Measurements from ENCODE around the gene PLD4. TPM values are rescaled to one million over a fixed set of nuclear protein-coding genes. Genes with fewer than 3 reads are reported as not detected.
"Not testable (repeated sequence)": the region's sequence is repeated elsewhere in the genome, so short reads cannot be mapped to it uniquely, and the experiment has no call there.

PLD4 gene
- total RNA-seq, 2 experiments from 2014 or later, result not detected

DNA sequence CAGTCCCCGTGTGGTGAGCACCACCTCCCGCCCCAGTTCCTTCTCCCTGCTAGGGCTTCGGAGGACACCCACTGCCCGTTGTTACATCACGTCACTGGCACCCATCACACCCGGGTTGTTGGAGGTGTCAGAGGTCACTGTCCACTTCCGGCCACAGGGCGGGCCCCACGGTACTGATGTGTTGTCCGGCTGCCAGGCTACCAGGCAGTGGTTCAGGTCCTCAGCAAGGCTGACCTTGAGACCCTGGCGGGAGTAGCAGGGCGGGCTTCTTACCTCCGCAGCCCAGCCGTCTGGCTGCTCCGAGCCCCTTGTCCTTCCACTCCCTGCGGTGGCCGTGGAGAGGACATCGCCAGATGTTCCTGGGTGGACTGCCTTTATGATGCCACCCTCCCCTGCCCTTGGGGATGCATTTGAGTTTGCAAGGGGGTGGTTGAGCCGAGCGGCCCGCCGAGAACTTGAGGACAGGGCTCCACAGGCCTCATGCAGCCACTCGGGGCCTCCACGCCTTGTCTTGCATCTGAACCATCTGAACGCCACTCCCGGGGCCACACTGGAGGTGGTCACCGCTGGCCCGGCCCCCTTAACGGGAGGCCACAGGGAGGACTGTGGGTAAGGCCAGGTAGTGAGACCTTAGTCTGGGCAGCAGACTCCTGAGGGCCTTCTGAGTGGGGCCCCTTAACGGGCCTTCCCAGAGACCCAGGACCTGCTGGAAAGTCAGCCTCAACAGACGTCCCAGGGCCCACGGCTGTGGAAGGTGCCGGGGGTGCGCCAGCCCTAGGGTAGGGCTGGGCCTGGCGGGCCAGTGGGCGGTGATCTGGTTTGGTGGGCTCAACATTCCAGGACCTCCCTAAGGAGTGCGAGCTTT, 27.1 kb upstream of the PLD4 start:
- no peak for DNase-seq
- intact Hi-C loops (cut with micrococcal nuclease), result loop anchor here (5.0 kb wide), 1 partner anchor 80 kb away; the partner anchor contains the start of gene AHNAK2
- no peak overlapping the region for H3K27ac Mint-ChIP-seq
- H3K4me1 Mint-ChIP-seq (ENCODE audit: low read depth), result peaks cover 8% of the 10 kb centered on the region
- no peaks in the 10 kb centered on the region for H3K9me3 Mint-ChIP-seq
- peaks cover 1% of the 10 kb centered on the region for H3K27me3 Mint-ChIP-seq
- CTCF ChIA-PET, result interaction anchor here (0.8 to 1.5 kb wide), 4 partner anchors 11 to 148 kb away, joined by 3 to 5 read pairs (median 4); no protein-coding TSS in a partner anchor
- H3K4me3 Mint-ChIP-seq, result no peak overlapping the region
- POLR2A ChIA-PET, result no interaction called here
- H3K36me3 Mint-ChIP-seq, result no peaks in the 10 kb centered on the region

DNA sequence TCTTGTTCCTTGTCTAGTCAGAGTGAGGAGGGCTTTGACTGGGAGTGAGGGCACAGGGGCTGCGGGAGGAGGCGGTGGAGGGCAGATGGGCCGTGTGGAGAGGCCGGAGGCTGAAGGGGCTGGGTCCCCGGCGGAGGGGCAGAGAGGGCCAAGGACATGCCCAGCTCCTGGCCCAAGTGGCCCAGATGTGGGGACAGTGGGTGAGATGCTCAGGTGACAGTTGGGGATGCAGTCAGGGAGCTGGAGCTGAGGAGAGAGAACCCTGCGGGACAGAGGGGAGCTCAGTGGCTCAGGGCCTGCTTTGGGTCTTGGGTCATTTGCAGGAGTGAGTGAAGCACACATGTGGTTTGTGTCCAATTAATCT, 26.5 kb upstream of the PLD4 start:
- Mint-ChIP-seq H3K4me3 (no peak overlapping the region), H3K9me3 (no peaks in the 10 kb centered on the region), H3K36me3 (no peaks in the 10 kb centered on the region), H3K27me3 (peaks cover 2% of the 10 kb centered on the region), H3K27ac (no peak overlapping the region), H3K4me1 (ENCODE audit: low read depth) (peaks cover 8% of the 10 kb centered on the region)
- POLR2A ChIA-PET, result no interaction called here
- CTCF ChIA-PET, result interaction anchor here (0.8 to 1.5 kb wide), 3 partner anchors 35 to 147 kb away, joined by 3 to 5 read pairs (median 4); no protein-coding TSS in a partner anchor
- DNase-seq, result no peak
- intact Hi-C loops (cut with micrococcal nuclease), result loop anchor here (5.0 kb wide), 1 partner anchor 79 kb away; the partner anchor contains the start of gene AHNAK2

DNA sequence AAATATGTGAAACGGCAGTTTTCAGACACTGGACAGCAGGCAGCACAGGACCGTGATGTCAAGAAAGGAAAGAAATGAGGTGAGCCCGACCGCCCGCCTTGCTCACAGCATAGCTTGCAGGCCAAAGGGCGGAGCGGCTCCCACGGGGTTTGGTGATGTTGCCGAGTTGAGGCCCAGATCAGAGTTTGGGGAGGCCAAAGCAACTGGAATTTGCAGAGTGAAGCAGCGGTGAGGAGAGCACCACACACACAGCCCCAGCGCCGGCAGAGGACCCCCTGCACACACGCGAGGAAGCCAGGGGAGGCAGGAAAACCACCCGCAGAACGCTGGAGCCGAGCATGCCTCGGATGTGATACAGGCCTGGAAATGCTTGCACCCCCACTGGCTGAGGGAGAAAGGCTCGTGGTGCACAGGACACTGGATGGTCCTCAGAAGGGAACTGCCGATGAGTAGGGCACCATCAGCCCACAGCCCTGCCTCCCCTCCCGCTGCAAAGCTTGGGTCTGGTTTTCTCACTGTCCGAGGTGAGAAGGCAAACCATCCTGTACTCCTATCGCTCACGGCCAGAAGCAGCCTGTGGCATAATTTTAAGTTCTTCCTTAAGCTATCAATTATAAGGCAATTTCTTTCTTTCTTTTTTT, 25.7 kb upstream of the PLD4 start:
- intact Hi-C loops (cut with micrococcal nuclease), result loop anchor here (5.0 kb wide), 1 partner anchor 78 kb away; the partner anchor contains the start of gene AHNAK2

DNA sequence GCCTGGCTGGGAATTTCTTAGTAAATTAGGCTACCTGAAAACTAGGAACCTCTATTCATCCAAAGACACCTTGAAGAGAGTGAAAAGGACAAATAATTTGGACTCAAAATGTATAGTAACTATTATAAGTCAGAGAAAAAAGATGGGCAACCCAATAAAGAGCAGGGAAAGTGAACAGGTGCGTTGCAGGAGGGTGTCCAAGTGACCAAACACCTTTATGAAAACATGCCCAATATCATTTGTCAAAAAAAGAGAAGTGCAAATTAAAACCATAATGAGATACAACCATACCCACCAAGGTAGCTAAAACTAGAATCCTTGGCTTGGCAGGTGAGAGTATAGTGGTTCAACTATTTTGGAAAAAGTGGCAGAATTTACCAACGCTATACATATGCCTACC, 24.9 kb upstream of the PLD4 start:
- POLR2A ChIA-PET, result no interaction called here

More for the DNA sequence above, 25.7 kb upstream of the PLD4 start:
- DNase-seq, result no peak
- Mint-ChIP-seq H3K9me3 (no peaks in the 10 kb centered on the region), H3K36me3 (no peaks in the 10 kb centered on the region), H3K27me3 (peaks cover 7% of the 10 kb centered on the region), H3K4me1 (ENCODE audit: low read depth) (peaks cover 8% of the 10 kb centered on the region), H3K4me3 (no peak overlapping the region), H3K27ac (no peak overlapping the region)
- CTCF ChIA-PET, result interaction anchor here (0.8 to 1.5 kb wide), 3 partner anchors 34 to 146 kb away, joined by 3 to 5 read pairs (median 4); no protein-coding TSS in a partner anchor
- POLR2A ChIA-PET, result no interaction called here

DNA sequence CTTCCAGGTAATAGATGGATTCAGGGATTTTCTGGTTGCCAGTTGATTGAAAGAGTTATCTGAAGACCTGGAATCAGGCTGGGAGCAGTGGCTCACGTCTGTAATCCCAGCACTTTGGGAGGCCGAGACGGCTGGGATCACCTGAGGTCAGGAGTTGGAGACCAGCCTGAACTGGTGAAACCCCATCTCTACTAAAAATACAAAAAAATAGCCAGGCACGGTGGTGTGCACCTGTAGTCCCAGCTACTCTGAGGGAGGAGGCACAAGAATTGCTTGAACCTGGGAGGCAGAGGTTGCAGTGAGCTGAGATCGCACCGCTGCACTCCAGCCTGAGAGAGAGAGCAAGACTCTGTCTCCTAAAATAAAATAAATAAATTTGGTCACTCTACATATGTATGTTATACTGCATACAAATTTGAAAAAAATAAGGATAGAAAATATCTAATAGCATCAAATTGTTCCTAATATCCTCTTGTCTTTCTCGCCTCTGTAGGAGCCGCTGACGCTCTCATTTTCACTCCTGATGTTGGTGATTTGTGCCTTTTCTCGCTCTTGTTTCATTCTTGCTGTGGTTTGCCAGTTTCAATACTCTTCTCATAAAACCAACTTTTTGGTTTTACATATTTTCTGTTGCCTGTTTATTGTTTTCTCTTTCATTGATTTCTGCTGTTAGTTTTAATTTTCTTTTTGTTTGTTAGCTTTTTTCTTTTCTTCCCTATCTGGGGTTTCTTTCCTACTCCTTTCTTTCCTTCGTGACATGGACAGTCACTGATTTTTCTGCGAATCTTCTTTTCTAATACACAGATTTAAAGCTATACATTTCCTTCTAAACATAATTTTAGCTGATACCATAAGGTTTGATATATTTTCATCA, 23.8 kb upstream of the PLD4 start:
- intact Hi-C loops (cut with micrococcal nuclease), result no loop called here
- no peak for DNase-seq
- peaks cover 16% of the 10 kb centered on the region for H3K27me3 Mint-ChIP-seq
- ChIA-PET CTCF (no interaction called here), POLR2A (no interaction called here)
- H3K36me3 Mint-ChIP-seq, result no peaks in the 10 kb centered on the region
- no peak overlapping the region for H3K27ac Mint-ChIP-seq
- peaks cover 8% of the 10 kb centered on the region for H3K4me1 Mint-ChIP-seq (ENCODE audit: low read depth)
- H3K4me3 Mint-ChIP-seq, result no peak overlapping the region
- no peaks in the 10 kb centered on the region for H3K9me3 Mint-ChIP-seq

More for the DNA sequence above, 24.9 kb upstream of the PLD4 start:
- no peak overlapping the region for H3K27ac Mint-ChIP-seq
- peaks cover 14% of the 10 kb centered on the region for H3K27me3 Mint-ChIP-seq
- H3K4me1 Mint-ChIP-seq (ENCODE audit: low read depth), result peaks cover 8% of the 10 kb centered on the region
- no peak overlapping the region for H3K4me3 Mint-ChIP-seq
- no peaks in the 10 kb centered on the region for H3K9me3 Mint-ChIP-seq
- DNase-seq, result no peak
- CTCF ChIA-PET, result interaction anchor here (0.8 to 1.0 kb wide), 2 partner anchors 12 to 120 kb away, joined by 3 to 4 read pairs; no protein-coding TSS in a partner anchor
- H3K36me3 Mint-ChIP-seq, result no peaks in the 10 kb centered on the region
- intact Hi-C loops (cut with micrococcal nuclease), result loop anchor here (5.0 kb wide), 1 partner anchor 78 kb away; the partner anchor contains the start of gene AHNAK2

DNA sequence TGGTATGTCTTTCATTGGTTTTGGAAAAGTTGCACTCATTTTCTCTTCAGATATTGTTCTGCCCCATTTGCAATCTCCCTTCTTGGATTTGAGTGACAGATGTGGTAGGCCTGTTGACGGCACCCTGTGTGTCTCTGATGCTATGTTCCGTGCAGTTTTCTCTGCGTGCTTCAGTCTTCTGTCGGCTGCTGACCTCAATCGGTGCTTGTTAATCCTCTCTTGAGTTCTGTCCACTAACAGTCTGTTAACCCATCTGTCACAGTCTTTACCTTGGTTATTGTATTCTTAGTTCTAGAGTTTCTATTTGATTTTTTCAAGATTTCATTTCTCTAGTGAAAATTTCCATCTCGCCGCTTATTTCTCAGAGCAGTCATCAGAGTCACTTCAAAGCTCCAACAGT, 20.7 kb upstream of the PLD4 start:
- no peaks in the 10 kb centered on the region for H3K36me3 Mint-ChIP-seq
- no peaks in the 10 kb centered on the region for H3K9me3 Mint-ChIP-seq
- ChIA-PET CTCF (no interaction called here), POLR2A (no interaction called here)
- no peak overlapping the region for H3K4me3 Mint-ChIP-seq
- no peak overlapping the region for H3K27ac Mint-ChIP-seq
- DNase-seq, result no peak
- intact Hi-C loops (cut with micrococcal nuclease), result no loop called here
- peaks cover 20% of the 10 kb centered on the region for H3K27me3 Mint-ChIP-seq
- peaks cover 4% of the 10 kb centered on the region for H3K4me1 Mint-ChIP-seq (ENCODE audit: low read depth)

DNA sequence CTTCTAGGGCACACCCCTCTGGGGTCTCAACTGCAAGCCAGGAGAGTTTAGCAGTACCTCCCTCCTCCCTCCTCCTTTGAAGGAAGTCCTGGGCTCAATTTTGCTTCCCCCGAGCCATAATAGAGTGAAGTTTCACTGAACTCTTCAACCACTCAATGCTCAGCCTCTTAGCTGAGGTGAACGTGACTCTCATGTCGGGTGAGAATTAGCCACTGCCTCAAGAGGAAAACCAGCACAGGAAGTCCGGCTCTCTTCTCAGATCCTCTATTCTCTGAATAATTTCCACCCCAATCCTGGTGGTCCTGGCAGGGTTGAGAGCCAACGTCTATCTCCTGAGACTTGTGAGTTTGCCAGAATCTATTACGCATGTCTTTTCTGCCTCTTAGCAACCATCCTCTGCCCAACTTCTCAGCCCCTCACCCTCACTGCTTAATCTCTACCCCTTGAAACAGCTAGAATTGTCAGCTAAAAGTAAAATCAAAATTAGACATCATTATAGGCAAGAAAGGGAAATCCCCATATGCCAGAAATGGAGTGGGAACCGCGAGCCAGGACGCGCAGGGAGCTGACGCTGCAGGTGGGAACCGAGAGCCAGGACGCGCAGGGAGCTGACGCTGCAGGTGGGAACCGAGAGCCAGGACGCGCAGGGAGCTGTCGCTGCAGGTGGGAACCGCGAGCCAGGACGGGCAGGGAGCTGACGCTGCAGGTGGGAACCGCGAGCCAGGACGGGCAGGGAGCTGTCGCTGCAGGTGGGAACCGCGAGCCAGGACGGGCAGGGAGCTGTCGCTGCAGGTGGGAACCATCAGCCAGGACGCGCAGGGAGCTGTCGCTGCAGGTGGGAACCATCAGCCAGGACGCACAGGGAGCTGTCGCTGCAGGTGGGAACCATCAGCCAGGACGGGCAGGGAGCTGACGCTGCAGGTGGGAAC, 19.8 kb upstream of the PLD4 start:
- POLR2A ChIA-PET, result interaction anchor here (0.6 kb wide), 1 partner anchor 17 kb away, joined by 3 read pairs; no protein-coding TSS in a partner anchor
- H3K4me3 Mint-ChIP-seq; CTCF ChIA-PET; H3K36me3 Mint-ChIP-seq; H3K27ac Mint-ChIP-seq; H3K4me1 Mint-ChIP-seq (ENCODE audit: low read depth); DNase-seq; intact Hi-C loops (cut with micrococcal nuclease); H3K9me3 Mint-ChIP-seq: not testable (repeated sequence)
- peaks cover 21% of the 10 kb centered on the region for H3K27me3 Mint-ChIP-seq

DNA sequence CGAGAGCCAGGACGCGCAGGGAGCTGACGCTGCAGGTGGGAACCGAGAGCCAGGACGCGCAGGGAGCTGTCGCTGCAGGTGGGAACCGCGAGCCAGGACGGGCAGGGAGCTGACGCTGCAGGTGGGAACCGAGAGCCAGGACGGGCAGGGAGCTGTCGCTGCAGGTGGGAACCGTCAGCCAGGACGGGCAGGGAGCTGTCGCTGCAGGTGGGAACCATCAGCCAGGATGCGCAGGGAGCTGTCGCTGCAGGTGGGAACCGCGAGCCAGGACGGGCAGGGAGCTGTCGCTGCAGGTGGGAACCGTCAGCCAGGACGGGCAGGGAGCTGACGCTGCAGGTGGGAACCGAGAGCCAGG, 19.1 kb upstream of the PLD4 start:
- H3K9me3 Mint-ChIP-seq; DNase-seq; H3K27ac Mint-ChIP-seq; CTCF ChIA-PET; H3K36me3 Mint-ChIP-seq; intact Hi-C loops (cut with micrococcal nuclease); H3K4me3 Mint-ChIP-seq; H3K4me1 Mint-ChIP-seq (ENCODE audit: low read depth): not testable (repeated sequence)
- POLR2A ChIA-PET, result interaction anchor here (0.6 kb wide), 1 partner anchor 17 kb away, joined by 3 read pairs; no protein-coding TSS in a partner anchor
- H3K27me3 Mint-ChIP-seq, result peaks cover 25% of the 10 kb centered on the region

DNA sequence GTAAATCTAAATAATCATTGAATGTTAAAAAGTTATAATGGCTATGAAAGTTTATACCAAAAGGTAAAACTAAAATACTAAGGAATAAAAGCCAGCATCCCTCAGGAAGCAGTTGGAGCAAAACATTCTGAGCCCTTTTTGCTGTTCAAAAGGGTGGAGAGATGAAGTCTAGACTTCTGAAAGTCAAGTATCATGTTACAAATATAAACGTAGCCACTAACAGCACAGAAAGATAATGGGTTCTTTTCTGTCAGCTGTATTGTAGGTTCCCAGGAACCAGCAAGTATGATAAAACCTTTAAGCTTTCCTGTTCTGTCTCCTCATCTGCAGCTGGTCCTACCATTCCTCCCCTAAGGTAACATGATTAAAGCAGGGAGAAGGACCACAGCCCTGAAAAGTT, 16.4 kb upstream of the PLD4 start:
- Mint-ChIP-seq H3K9me3 (peaks cover 10% of the 10 kb centered on the region), H3K27me3 (peaks cover 32% of the 10 kb centered on the region), H3K27ac (no peak overlapping the region), H3K36me3 (peaks cover 2% of the 10 kb centered on the region), H3K4me1 (ENCODE audit: low read depth) (no peaks in the 10 kb centered on the region), H3K4me3 (no peak overlapping the region)
- CTCF ChIA-PET, result no interaction called here
- no peak for DNase-seq
- intact Hi-C loops (cut with micrococcal nuclease), result no loop called here
- POLR2A ChIA-PET, result no interaction called here

DNA sequence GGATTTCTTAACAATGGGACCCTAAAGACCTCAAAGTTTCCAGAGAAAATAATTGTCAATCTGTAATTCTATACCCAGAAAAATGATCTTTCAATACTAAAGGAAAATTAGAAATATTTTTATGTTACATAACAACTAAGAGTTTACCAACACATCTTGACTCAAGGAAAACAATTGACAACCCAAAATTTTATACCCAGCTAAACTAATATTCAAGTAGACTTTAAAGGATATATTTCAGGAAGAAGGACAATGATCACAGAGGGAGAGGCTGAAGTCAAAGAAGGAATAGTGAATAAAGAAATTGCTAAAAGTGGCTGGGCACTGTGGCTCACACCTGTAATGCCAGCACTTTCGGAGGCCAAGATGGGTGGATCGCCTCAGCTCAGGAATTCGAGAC, 12.6 kb upstream of the PLD4 start:
- DNase-seq, result no peak
- ChIA-PET POLR2A (interaction anchor here (0.6 kb wide), 1 partner anchor 954 kb away, joined by 3 read pairs; no protein-coding TSS in a partner anchor), CTCF (interaction anchor here (1.3 kb wide), 1 partner anchor 12 kb away, joined by 3 read pairs; no protein-coding TSS in a partner anchor)
- H3K27me3 Mint-ChIP-seq, result peaks cover 21% of the 10 kb centered on the region
- peaks cover 2% of the 10 kb centered on the region for H3K36me3 Mint-ChIP-seq
- no peaks in the 10 kb centered on the region for H3K4me1 Mint-ChIP-seq (ENCODE audit: low read depth)
- peaks cover 10% of the 10 kb centered on the region for H3K9me3 Mint-ChIP-seq
- intact Hi-C loops (cut with micrococcal nuclease), result no loop called here
- no peak overlapping the region for H3K4me3 Mint-ChIP-seq
- H3K27ac Mint-ChIP-seq, result no peak overlapping the region

DNA sequence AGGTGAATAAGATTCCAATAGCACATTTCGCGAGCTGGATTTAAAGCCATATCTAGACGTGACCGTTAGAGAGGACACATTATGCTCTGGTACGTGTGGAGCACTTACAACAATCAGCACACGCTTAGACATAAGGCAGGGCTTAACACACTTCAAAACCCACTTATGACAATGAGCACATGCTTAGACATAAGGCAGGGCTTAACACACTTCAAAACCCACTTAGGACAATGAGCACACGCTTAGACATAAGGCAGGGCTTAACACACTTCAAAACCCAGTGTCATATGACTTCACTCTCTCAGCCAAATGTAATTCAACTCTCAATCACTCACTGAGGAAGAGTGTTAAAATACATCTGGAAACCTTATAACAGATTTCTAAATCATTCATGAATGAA, 11.2 kb upstream of the PLD4 start:
- intact Hi-C loops (cut with micrococcal nuclease), result no loop called here
- POLR2A ChIA-PET, result no interaction called here
- Mint-ChIP-seq H3K4me1 (ENCODE audit: low read depth) (no peaks in the 10 kb centered on the region), H3K27ac (no peak overlapping the region), H3K36me3 (peaks cover 2% of the 10 kb centered on the region), H3K9me3 (peaks cover 10% of the 10 kb centered on the region), H3K4me3 (no peak overlapping the region), H3K27me3 (peaks cover 16% of the 10 kb centered on the region)
- CTCF ChIA-PET, result no interaction called here
- no peak for DNase-seq
